GM18502 (cell line): Measurements from ENCODE around the gene CALD1.

ENCODE experiments used
- ATAC-seq: cut with Tn5 transposase; IDR thresholded peaks from one replicate; pipeline ENCODE4 v1.9.1; 2021; ENCODE audit warnings: mild to moderate bottlenecking; ENCODE audit not compliant: unreplicated experiment, poor library complexity

CALD1 gene

GRCh38 chr7:134761266-134761665 lies 18.2 kb upstream of the CALD1 start:
- ATAC-seq = no peak

GRCh38 chr7:134763960-134764359 lies 15.5 kb upstream of the CALD1 start:
- ATAC-seq = no peak

- ATAC-seq = no peak
Measured at GRCh38 chr7:134764365-134764764, 15.1 kb upstream of the CALD1 start.

DNA sequence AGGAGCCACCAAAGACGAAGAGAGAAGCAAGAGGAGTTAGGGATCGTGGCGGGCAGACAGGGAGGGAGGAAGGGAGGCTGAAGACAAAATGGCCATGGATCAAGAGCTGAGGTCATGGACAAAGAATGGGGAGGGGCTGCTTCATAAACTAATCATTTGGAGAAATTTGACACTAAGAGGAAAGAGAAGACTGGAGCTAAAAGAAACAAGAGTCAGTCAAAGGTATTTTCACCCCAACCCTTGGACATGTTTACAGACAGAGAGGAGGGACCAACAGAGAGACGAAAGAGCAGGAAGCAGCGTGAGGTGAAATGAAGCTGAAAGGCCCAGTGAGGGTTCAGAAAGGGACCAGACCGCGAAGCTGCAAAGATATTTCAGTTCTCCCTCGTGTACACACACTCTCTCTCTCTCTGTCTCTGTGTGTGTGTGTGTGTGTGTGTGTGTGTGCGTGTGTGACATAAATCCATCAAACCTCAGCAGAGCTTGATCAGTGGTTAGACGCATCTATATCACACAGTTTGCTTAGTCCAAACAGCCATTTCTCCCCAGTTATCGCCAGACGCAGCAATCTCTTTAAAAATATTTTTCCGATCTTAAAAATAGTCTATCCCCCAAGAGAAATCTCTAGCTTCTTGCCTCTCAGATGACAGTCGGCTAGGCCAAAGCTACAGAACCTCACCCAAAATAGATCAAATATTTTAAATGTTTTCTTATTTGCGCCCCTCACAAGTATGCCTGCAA lies 12.5 kb upstream of the CALD1 start:
- ATAC-seq = peak; percentile 92

GRCh38 chr7:134767520-134768168 lies 11.8 kb upstream of the CALD1 start:
- ATAC-seq = peak; percentile 48

DNA sequence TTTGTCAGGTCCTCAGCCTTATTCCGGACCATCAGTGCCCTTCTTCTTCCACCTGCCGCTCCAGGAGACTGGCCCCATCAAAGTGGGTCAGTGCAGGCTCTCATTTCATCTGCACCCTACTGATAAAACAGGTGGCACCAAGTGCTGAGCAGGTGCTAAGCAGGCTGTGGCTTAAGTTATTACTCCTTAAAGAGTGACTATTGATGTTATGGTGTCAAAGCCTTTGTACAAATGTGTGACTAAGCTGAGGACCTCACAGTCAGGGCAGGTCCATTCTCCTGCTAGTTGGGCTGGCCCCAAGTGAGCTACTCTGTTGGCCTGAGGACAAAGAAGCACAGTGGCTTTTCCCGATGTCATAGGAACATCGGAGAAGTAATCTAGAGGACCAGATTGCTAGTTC lies 11.2 kb upstream of the CALD1 start:
- ATAC-seq = no peak

DNA sequence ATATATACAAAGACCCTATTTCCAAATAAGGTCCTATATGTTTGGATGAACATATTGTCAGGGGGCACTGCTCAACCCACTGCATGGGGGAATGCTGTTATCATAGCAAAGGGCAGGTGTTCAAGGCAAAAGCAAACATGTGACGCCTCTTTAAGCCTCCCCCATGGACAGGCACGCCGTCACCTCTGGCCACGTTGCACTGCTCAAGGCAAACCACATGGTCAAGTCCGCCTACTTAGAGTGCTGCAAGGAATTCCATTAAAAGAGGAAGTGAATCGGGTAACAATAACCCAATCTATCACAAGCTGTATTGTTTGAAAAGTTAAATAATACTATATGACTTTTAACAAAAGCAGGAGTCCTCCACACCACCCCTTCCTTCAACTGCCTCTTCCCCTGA lies 8.8 kb upstream of the CALD1 start:
- ATAC-seq = no peak

GRCh38 chr7:134771111-134771510 lies 8.3 kb upstream of the CALD1 start:
- no peak for ATAC-seq

DNA sequence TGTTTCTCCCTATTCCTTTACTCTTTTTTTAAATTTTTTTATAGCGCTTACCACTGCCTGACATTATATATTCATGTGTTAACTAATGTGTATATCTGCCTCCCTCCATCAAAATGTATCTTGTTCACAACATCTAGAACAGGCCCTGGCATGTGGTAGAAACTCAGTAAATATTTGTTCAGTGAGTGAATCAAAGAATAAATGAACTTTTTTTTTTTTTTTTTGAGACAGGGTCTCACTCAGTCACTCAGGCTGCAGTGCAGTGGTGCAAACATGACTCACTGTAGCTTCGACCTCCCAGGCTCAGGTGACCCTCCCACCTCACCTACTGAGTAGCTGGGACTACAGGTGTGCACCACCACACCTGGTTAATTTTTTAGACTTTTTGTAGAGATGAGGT lies 7.5 kb upstream of the CALD1 start:
- no peak for ATAC-seq

DNA sequence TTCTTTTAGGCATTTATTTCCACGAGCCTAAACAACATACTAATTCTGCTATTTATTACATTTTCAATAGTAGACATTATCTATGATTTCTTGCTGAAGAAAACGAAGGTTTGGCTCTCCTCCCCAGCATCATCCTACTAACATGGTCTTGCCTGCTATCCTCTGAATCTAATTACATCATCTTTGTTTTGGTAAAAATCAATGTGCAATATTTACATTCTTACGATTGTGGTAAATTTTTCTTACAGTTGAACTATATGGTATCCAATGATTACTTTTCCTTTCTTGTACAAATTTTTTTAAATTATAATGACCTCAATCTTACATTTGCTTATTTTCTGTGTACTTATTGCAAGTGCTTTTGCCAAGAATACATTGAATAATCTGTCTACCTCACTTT lies 7.0 kb upstream of the CALD1 start:
- no peak for ATAC-seq

- no peak for ATAC-seq
Measured at GRCh38 chr7:134773164-134773563, 6.3 kb upstream of the CALD1 start.

DNA sequence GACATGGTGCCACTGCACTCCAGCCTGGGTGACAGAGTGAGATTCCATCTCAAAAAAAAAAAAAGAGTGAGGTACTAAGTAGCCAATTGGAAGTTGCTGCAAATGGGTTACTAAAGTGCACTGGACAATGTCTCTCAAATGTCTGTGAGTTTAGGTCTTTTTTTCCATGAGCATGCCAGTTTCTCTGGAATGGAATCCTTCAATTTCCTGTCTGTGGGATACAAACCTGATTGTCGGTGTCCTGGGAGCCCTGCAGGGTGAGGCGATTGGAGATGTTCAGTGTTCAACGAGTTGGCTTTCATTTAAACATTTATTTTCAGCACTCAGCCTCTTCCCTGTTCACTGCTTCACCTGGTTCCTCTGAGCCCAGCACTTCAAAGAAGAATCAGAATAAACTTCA lies 5.3 kb upstream of the CALD1 start:
- no peak for ATAC-seq

DNA sequence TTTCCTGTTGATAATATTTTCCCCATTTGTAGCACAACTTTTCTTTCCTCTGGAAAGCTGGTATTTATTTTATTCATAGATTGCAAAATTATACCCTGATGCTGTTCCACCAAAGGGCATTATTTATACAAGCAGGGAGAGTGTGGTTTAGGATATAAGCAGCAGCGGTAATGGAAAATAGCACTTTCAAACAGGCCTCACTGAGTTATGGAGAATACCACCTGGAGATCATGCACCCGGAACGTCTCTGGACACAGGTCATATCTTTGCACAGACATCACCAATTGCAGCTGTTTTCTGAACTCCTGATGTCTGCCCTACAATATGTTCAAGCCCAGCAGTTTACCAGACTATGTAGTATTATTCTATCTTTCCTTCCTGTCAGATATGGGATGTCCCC lies 2.0 kb upstream of the CALD1 start:
- no peak for ATAC-seq

DNA sequence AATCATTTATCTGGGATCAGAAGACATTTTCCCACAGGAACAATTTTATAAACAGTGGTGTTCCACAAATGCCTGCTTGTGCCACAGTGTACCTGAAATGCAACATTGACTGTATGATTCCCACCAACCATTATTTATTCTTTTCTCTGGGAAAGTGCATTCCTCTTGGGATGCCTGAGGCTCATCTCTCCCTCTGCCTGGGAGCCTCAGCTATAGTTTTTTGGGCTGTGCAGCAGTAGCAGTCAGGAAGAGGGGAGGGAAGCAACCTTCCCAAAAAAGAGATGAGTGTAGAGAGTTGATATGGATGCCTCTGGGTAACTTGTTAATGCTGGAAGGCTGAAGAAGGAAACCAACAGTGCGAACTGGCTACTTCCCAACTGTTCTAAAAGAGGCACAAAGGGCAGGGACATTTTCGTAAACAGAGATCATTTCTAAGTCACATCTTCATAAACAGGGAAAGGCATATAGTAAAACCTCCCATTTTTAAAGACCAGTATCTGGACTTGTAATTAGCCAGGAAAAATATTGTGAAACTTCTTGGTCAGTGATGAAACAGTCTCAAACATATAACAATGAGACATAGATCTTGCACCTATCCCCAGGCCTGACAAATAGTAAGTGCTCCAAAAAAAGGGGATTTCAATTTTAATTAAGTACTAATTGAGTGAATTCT lies 1.4 kb upstream of the CALD1 start:
- no peak for ATAC-seq

DNA sequence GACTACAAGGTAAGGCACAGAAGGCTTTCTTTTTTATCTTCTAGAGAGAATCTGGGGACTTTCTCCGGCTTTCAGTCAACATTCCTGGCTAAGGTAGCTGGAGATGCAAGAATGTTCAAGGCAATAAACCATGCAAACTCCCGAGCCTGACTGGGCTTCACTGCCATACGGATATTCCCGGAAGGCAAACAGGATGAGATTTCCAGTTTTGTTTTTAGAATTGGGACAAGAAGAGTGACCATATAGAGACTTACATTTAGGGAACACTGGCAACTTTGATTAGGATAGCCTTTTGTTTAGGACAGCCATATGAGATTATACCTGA lies 269 bp downstream of the CALD1 start:
- ATAC-seq = no peak

DNA sequence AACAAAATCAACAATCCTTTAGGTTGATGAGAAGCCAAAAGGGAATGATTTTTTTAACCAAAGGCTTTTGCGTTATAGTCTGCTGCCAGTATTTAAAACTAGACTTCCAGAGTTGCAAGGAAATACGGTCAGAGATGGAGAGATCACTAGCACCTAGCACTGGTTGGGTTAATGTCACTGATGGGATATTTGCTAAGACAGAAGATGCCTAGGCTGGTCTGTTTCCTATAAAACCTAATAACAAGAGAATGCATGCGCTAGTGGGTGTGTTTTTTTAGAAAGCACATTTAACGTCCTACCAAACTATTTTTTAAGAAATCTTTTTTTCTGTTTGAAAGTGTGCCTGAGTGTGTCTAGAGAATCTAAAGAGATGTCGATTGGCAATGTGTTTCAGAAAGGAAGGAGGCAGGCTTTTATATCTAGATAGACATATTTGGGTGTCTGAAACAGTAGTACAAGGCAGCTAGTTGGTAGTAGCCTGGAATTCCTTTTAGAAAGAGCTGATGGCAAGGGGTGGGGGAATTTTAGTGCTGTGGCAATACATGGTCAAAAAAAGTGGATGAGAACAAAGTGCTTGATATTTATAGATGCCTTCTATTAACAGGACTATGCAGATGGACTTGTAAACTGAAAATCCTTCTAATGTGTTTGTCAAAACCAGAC lies 863 bp downstream of the CALD1 start:
- no peak for ATAC-seq

DNA sequence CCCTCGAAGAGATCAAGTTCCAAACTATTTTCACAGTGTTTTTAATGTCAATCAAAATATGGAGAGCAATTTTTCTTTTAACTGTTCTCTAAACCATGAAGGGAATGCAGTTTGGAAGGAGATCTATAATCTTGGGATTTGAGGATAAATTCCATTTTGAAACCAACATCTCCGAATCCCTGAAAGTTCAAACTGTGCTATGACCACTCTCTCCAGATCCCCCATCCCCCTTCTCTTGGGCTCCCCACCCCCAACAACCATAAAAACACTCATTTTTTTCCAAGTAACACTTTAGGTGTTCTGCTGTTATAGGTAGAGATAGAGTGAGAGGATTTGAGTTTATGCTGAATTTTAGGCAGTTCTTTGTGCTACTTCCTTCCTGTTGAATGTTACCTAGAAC lies 1.7 kb downstream of the CALD1 start:
- ATAC-seq = no peak

GRCh38 chr7:134782121-134782623 lies 2.7 kb downstream of the CALD1 start:
- peak; percentile 85 for ATAC-seq

GRCh38 chr7:134783294-134784069 lies 4.0 kb downstream of the CALD1 start:
- no peak for ATAC-seq
